Keratinocyte (primary cell): Measurements from ENCODE around the gene NAA80. TPM values are rescaled to one million over a fixed set of nuclear protein-coding genes. Genes with fewer than 3 reads are reported as not detected.

Experiments
- DNase-seq: peaks from one replicate; pipeline ENCODE4 v3.0.0-alpha.2; 2011; ENCODE audit warnings: low read depth, missing footprints, low spot score
- FAIRE-seq: peaks from 2 replicates; lab custom pipeline; 2011; peaks lifted over from hg19 to GRCh38; lab: Jason Lieb, UNC
- H2AFZ ChIP-seq: 2 replicates; pipeline ENCODE4 v1.6.0; 2012; ENCODE audit warnings: low read length, control low read depth, inconsistent platforms; ENCODE audit not compliant: control insufficient read depth
- H3K27ac ChIP-seq: 2 replicates; pipeline ENCODE4 v1.5.1; 2011; ENCODE audit warnings: low read length; ENCODE audit not compliant: control insufficient read depth, insufficient read depth
- H3K27me3 ChIP-seq: 3 replicates; pipeline ENCODE4 v1.6.0; 2011; ENCODE audit warnings: low read length; ENCODE audit not compliant: control insufficient read depth, insufficient read depth; ENCODE audit errors: extremely low read depth
- H3K36me3 ChIP-seq, 2 experiments: 2 replicates in 1 of 2; 3 replicates in 1 of 2; pipeline ENCODE4 v1.5.1; 2011; ENCODE audit warnings: low read length in 2 of 2, mild to moderate bottlenecking in 1 of 2; ENCODE audit not compliant: control insufficient read depth in 2 of 2, insufficient read depth in 2 of 2; ENCODE audit errors: extremely low read depth in 1 of 2
- H3K4me1 ChIP-seq: 3 replicates; pipeline ENCODE4 v1.5.1; 2011; ENCODE audit warnings: low read length; ENCODE audit not compliant: control insufficient read depth, insufficient read depth; ENCODE audit errors: extremely low read depth
- H3K4me2 ChIP-seq: 3 replicates; pipeline ENCODE4 v1.6.0; 2011; ENCODE audit warnings: low read depth, low read length; ENCODE audit not compliant: control insufficient read depth, insufficient read depth; ENCODE audit errors: extremely low read depth
- H3K4me3 ChIP-seq, 3 experiments: fragments of 200-600 bp in 1 of 3; sonication (generic) in 1 of 3; 2 replicates in 2 of 3; 3 replicates in 1 of 3; pipeline ENCODE4 v1.5.1; 2011 to 2016; ENCODE audit warnings: low read length in 3 of 3, mild to moderate bottlenecking in 3 of 3, control low read depth in 2 of 3, inconsistent platforms in 1 of 3, low read depth in 1 of 3, mixed read lengths in 1 of 3, mixed run types in 1 of 3, moderate library complexity in 1 of 3; ENCODE audit not compliant: control insufficient read depth in 2 of 3, insufficient read depth in 2 of 3; ENCODE audit errors: extremely low read depth in 1 of 3
- H3K79me2 ChIP-seq: 2 replicates; pipeline ENCODE4 v1.6.0; 2012; ENCODE audit warnings: low read length; ENCODE audit not compliant: control insufficient read depth, insufficient read depth
- H3K9ac ChIP-seq: 3 replicates; pipeline ENCODE4 v1.6.0; 2011; ENCODE audit warnings: low read length; ENCODE audit not compliant: control insufficient read depth, insufficient read depth; ENCODE audit errors: extremely low read depth
- H3K9me1 ChIP-seq: 3 replicates; pipeline ENCODE4 v1.6.0; 2011; ENCODE audit warnings: low read length; ENCODE audit not compliant: control insufficient read depth, insufficient read depth; ENCODE audit errors: extremely low read depth
- H3K9me3 ChIP-seq: 2 replicates; pipeline ENCODE4 v1.5.1; 2012; ENCODE audit warnings: low read depth, low read length; ENCODE audit not compliant: control insufficient read depth
- H4K20me1 ChIP-seq: 3 replicates; pipeline ENCODE4 v1.6.0; 2011; ENCODE audit warnings: low read length; ENCODE audit not compliant: control insufficient read depth, insufficient read depth; ENCODE audit errors: extremely low read depth
- CTCF ChIP-seq, 3 experiments: IDR thresholded peaks in 1 of 3; conservative IDR thresholded peaks in 1 of 3; optimal IDR thresholded peaks in 1 of 3; 2 replicates in 2 of 3; 3 replicates in 1 of 3; pipeline versions ENCODE3 to v1.5.1; 2011; ENCODE audit warnings: low read length in 3 of 3, mild to moderate bottlenecking in 3 of 3, moderate library complexity in 2 of 3, control low read depth in 1 of 3, inconsistent platforms in 1 of 3; ENCODE audit not compliant: insufficient read depth in 2 of 3; ENCODE audit errors: extremely low read depth in 1 of 3
- EZH2 ChIP-seq: IDR thresholded peaks from one replicate; pipeline ENCODE4 v1.6.1; 2012; ENCODE audit warnings: inconsistent platforms, mild to moderate bottlenecking, low read length, moderate library complexity
- dilution Hi-C: fragments of 300-500 bp; cut with MboI; formaldehyde crosslinking; loops from one replicate; pipeline ENCODE4 v1.7.0; 2020; ENCODE audit warnings: low sequenced_read_pairs; ENCODE audit not compliant: extremely low pct_ligation_motif_present
- polyA plus RNA-seq, 5 experiments: library from polyadenylated mRNA; depleted of rRNA in 3 of 5; stranded (reverse) in 3 of 5; stranded (forward) in 1 of 5; unstranded in 1 of 5; fragments of >200 nt; gene quantifications; 1 replicate in 1 of 5; 2 replicates in 3 of 5; 3 replicates in 1 of 5; pipeline versions ENCODE4 v1.2.1 to v1.2.3, GENCODE V29; 2011 to 2012; ENCODE audit warnings: missing spikeins in 2 of 5, low read depth in 1 of 5, low replicate concordance in 1 of 5

The NAA80 gene
- polyA plus RNA-seq, 1 donor (not counting 4 experiments of a cell fraction or from before 2014, with no cell fraction given) = 6.1 TPM

GRCh38 chr3:50303013-50303815, 4.0 kb upstream of the NAA80 start, which contains the start of gene HYAL1:
Gene HYAL1, minus strand, starts transcription at chr3:50303574. Its CDS starts 618 bp downstream, at chr3:50302956.
- Histone ChIP-seq H3K27me3 (no peaks in the 10 kb centered on the region), H3K9me1 (peaks cover 3% of the 10 kb centered on the region), H3K79me2 (peaks cover 8% of the 10 kb centered on the region), H4K20me1 (no peaks in the 10 kb centered on the region), H3K9ac (peak within 1 kb of the TSS; percentile 41), H3K9me3 (no peaks in the 10 kb centered on the region), H3K27ac (peak within 1 kb of the TSS; percentile 60), H2AFZ (no peak within 1 kb of the TSS), H3K4me3 (peak within 1 kb of the TSS in 2 of 3 experiments; percentile 11 to 14), H3K4me2 (peak within 1 kb of the TSS; percentile 37), H3K36me3 (no peaks in the 10 kb centered on the region), H3K4me1 (peaks cover 36% of the 10 kb centered on the region)
- dilution Hi-C loops = no loop called here
- TF ChIP-seq EZH2 = no peak
- peak in 2 of 3 experiments; percentile 12 to 26 for TF ChIP-seq CTCF (optimal IDR thresholded peaks at IDR 0.05 in 1 of 3, IDR thresholded peaks at IDR 0.05 in 1 of 3, conservative IDR thresholded peaks at IDR 0.05 in 1 of 3; ENCODE audit: extremely low read depth in 1 of 3, insufficient read depth in 2 of 3, low read length in 3 of 3)
- peak; percentile 13 for FAIRE-seq
- DNase-seq = no peak

GRCh38 chr3:50302095-50303012, 3.1 kb upstream of the NAA80 start:
- H4K20me1 ChIP-seq = no peaks in the 10 kb centered on the region

More at GRCh38 chr3:50302095-50303012, 3.1 kb upstream of the NAA80 start:
- FAIRE-seq (no peak), DNase-seq (no peak)
- Histone ChIP-seq H3K9me3 (no peaks in the 10 kb centered on the region), H3K79me2 (peaks cover 9% of the 10 kb centered on the region), H2AFZ (no peak overlapping the region), H3K4me2 (peak overlapping the region; percentile 37), H3K9ac (no peak overlapping the region), H3K27ac (peak overlapping the region; percentile 60), H3K4me1 (peaks cover 39% of the 10 kb centered on the region), H3K9me1 (peaks cover 5% of the 10 kb centered on the region), H3K27me3 (no peaks in the 10 kb centered on the region), H3K4me3 (no peak overlapping the region), H3K36me3 (no peaks in the 10 kb centered on the region)
- dilution Hi-C loops = no loop called here
- no peak for TF ChIP-seq EZH2
- TF ChIP-seq CTCF (optimal IDR thresholded peaks at IDR 0.05 in 1 of 3, IDR thresholded peaks at IDR 0.05 in 1 of 3, conservative IDR thresholded peaks at IDR 0.05 in 1 of 3; ENCODE audit: extremely low read depth in 1 of 3, insufficient read depth in 2 of 3, low read length in 3 of 3) = no peak
